Esophagus muscularis mucosa (tissue), 3 donors: ENCODE data around the gene HOXA7.

Source experiments
- CTCF ChIP-seq, 3 experiments: fragments of 200-600 bp in 2 of 3; fragments of 450-650 bp in 1 of 3; sonication (generic) in 2 of 3; IDR thresholded peaks; one replicate each; pipeline ENCODE4 v1.5.1; 2017 to 2019; ENCODE audit warnings: antibody characterized with exemption in 3 of 3, mild to moderate bottlenecking in 2 of 3, moderate library complexity in 1 of 3
- POLR2A ChIP-seq: fragments of 450-650 bp; IDR thresholded peaks from one replicate; pipeline ENCODE4 v1.6.1; 2017; ENCODE audit warnings: antibody characterized with exemption, moderate library complexity, mild to moderate bottlenecking, low read depth

GRCh38 chr7:27124096-27124901 is 32.2 kb downstream of the HOXA7 start:
- TF ChIP-seq CTCF (IDR thresholded peaks at IDR 0.05) (no peak), POLR2A (no peak)
